Subcutaneous abdominal adipose tissue (tissue), 5 donors: ENCODE results near the gene RIMBP2.

Experiments used
- H3K27ac ChIP-seq: one replicate; pipeline ENCODE4 v1.7.0; 2013; ENCODE audit warnings: low read depth, mild to moderate bottlenecking, inconsistent platforms, low read length, moderate library complexity
- H3K27me3 ChIP-seq, 5 donors: one replicate each; pipeline ENCODE4 v1.7.0; 2013; ENCODE audit warnings: low read length in 5 of 5, inconsistent platforms in 1 of 5; ENCODE audit not compliant: control insufficient read depth in 5 of 5, insufficient read depth in 4 of 5
- H3K36me3 ChIP-seq, 5 donors: one replicate each; pipeline ENCODE4 v1.7.0; 2013; ENCODE audit warnings: low read length in 5 of 5; ENCODE audit not compliant: control insufficient read depth in 5 of 5, insufficient read depth in 5 of 5
- H3K4me1 ChIP-seq, 5 donors: one replicate each; pipeline ENCODE4 v1.7.0; 2013; ENCODE audit warnings: low read length in 5 of 5, mild to moderate bottlenecking in 3 of 5, moderate library complexity in 1 of 5; ENCODE audit not compliant: control insufficient read depth in 5 of 5, insufficient read depth in 5 of 5
- H3K4me3 ChIP-seq, 5 donors: one replicate each; pipeline ENCODE4 v1.7.0; 2013; ENCODE audit warnings: low read length in 5 of 5, low read depth in 1 of 5
- H3K9ac ChIP-seq, 5 donors: one replicate each; pipeline ENCODE4 v1.7.0; 2013; ENCODE audit warnings: low read length in 5 of 5, mild to moderate bottlenecking in 4 of 5, moderate library complexity in 3 of 5
- H3K9me3 ChIP-seq, 5 donors: one replicate each; pipeline ENCODE4 v1.7.0; 2013; ENCODE audit warnings: low read length in 5 of 5; ENCODE audit not compliant: control insufficient read depth in 5 of 5
- donor health status: healthy.
- donor health status: healthy.
- donor health status: healthy.
- donor health status: healthy.
- donor health status: healthy.

Gene RIMBP2

GRCh38 chr12:130709151-130709970 is 6.7 kb downstream of the RIMBP2 start:
- H3K27ac ChIP-seq = no peak overlapping the region
- no peaks in the 10 kb centered on the region for H3K36me3 ChIP-seq
- H3K9ac ChIP-seq = no peak overlapping the region
- peaks cover 7 to 25% (median 24%) of the 10 kb centered on the region in 5 donors for H3K27me3 ChIP-seq
- no peak overlapping the region for H3K4me3 ChIP-seq
- no peaks in the 10 kb centered on the region for H3K9me3 ChIP-seq
- H3K4me1 ChIP-seq = peaks cover 3 to 11% (median 9%) of the 10 kb centered on the region in 5 donors

- H3K4me1 ChIP-seq = peaks cover 2 to 4% (median 2%) of the 10 kb centered on the region in 5 donors
- no peak overlapping the region for H3K4me3 ChIP-seq
- no peak overlapping the region for H3K9ac ChIP-seq
- no peaks in the 10 kb centered on the region for H3K36me3 ChIP-seq
- H3K27me3 ChIP-seq = peaks cover 3 to 21% (median 18%) of the 10 kb centered on the region in 5 donors
- H3K9me3 ChIP-seq = no peaks in the 10 kb centered on the region
- no peak overlapping the region for H3K27ac ChIP-seq
These were observed 7.5 kb downstream of the RIMBP2 start for GRCh38 chr12:130708648-130709047.

GRCh38 chr12:130707571-130707891 is 8.6 kb downstream of the RIMBP2 start:
- Histone ChIP-seq H3K9ac (no peak overlapping the region), H3K9me3 (no peaks in the 10 kb centered on the region), H3K4me1 (no peaks in the 10 kb centered on the region), H3K36me3 (no peaks in the 10 kb centered on the region), H3K27ac (no peak overlapping the region), H3K4me3 (no peak overlapping the region), H3K27me3 (peaks cover 3 to 24% (median 11%) of the 10 kb centered on the region in 5 donors)

GRCh38 chr12:130706885-130707570 is 9.1 kb downstream of the RIMBP2 start:
- Histone ChIP-seq H3K36me3 (no peaks in the 10 kb centered on the region), H3K9me3 (no peaks in the 10 kb centered on the region), H3K27me3 (peaks cover 3 to 24% (median 11%) of the 10 kb centered on the region in 5 donors), H3K4me3 (no peak overlapping the region), H3K4me1 (no peaks in the 10 kb centered on the region), H3K27ac (no peak overlapping the region), H3K9ac (no peak overlapping the region)

GRCh38 chr12:130706311-130706710 is 9.8 kb downstream of the RIMBP2 start:
- H3K36me3 ChIP-seq = no peaks in the 10 kb centered on the region
- H3K9me3 ChIP-seq = no peaks in the 10 kb centered on the region
- no peak overlapping the region for H3K27ac ChIP-seq
- no peak overlapping the region for H3K4me3 ChIP-seq
- no peak overlapping the region for H3K9ac ChIP-seq
- peaks cover 3 to 24% (median 11%) of the 10 kb centered on the region in 5 donors for H3K27me3 ChIP-seq
- no peaks in the 10 kb centered on the region for H3K4me1 ChIP-seq

GRCh38 chr12:130705178-130705822 is 10.8 kb downstream of the RIMBP2 start:
- Histone ChIP-seq H3K4me1 (no peaks in the 10 kb centered on the region), H3K9ac (no peak overlapping the region), H3K27ac (no peak overlapping the region), H3K27me3 (peaks cover 3 to 24% (median 12%) of the 10 kb centered on the region in 5 donors), H3K9me3 (no peaks in the 10 kb centered on the region), H3K4me3 (no peak overlapping the region), H3K36me3 (no peaks in the 10 kb centered on the region)

GRCh38 chr12:130704606-130705005 is 11.5 kb downstream of the RIMBP2 start:
- Histone ChIP-seq H3K9me3 (no peaks in the 10 kb centered on the region), H3K4me1 (no peaks in the 10 kb centered on the region), H3K27me3 (peaks cover 3 to 24% (median 12%) of the 10 kb centered on the region in 5 donors), H3K9ac (no peak overlapping the region), H3K27ac (no peak overlapping the region), H3K4me3 (no peak overlapping the region), H3K36me3 (no peaks in the 10 kb centered on the region)

- H3K36me3 ChIP-seq = no peaks in the 10 kb centered on the region
- H3K4me3 ChIP-seq = no peak overlapping the region
- peaks cover 3 to 24% (median 11%) of the 10 kb centered on the region in 5 donors for H3K27me3 ChIP-seq
- H3K27ac ChIP-seq = no peak overlapping the region
- no peaks in the 10 kb centered on the region for H3K9me3 ChIP-seq
- H3K4me1 ChIP-seq = no peaks in the 10 kb centered on the region
- H3K9ac ChIP-seq = no peak overlapping the region
These were observed 12.2 kb downstream of the RIMBP2 start for GRCh38 chr12:130703733-130704375.

- Histone ChIP-seq H3K9ac (no peak overlapping the region), H3K27ac (no peak overlapping the region), H3K9me3 (peaks cover 0 to 2% (median 0%) of the 10 kb centered on the region in 5 donors), H3K27me3 (peaks cover 3 to 24% (median 10%) of the 10 kb centered on the region in 5 donors), H3K4me3 (no peak overlapping the region), H3K36me3 (no peaks in the 10 kb centered on the region), H3K4me1 (no peaks in the 10 kb centered on the region)
These were observed 12.9 kb downstream of the RIMBP2 start for GRCh38 chr12:130702966-130703732.
